ENCODE measurements around the gene SORBS2.

GRCh38 chr4:185779517-185779916 lies 32.5 kb downstream of the SORBS2 start:
- no peak for TF ChIP-seq CTCF (IDR thresholded peaks at IDR 0.05)
- TF ChIP-seq POLR2AphosphoS5 (IDR thresholded peaks at IDR 0.05), result no peak

Data from gastroesophageal sphincter (tissue), 3 donors.